Measurements from ENCODE around the gene DCDC2.

Gene DCDC2

DNA sequence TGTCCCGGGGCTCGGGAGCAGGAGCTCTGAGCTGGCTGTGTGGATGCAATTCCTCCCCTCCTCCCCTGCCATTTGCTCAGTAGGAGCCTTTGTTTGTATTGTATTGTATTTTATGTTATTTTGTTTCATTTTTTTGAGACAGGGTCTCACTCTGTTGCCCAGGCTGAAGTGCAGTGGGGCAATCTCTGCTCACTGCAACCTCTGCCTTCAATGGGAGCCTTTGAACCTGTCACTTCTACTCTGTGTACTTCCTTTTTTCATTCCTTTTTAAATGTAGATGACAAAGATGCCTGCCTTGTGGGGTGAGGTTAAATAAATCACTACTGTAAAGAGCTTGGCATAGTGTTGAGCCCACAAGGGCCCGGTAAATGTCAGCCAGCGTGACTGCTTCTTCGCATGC lies 70.6 kb downstream of the DCDC2 start:
- in situ Hi-C loops (cut with MboI; ENCODE audit: low pct_unique_long_range_greater_than_20kb, low sequenced_read_pairs, unreplicated experiment), result no loop called here
- no peak for DNase-seq (ENCODE audit: low spot score)
- TF ChIP-seq, protein P1, sequence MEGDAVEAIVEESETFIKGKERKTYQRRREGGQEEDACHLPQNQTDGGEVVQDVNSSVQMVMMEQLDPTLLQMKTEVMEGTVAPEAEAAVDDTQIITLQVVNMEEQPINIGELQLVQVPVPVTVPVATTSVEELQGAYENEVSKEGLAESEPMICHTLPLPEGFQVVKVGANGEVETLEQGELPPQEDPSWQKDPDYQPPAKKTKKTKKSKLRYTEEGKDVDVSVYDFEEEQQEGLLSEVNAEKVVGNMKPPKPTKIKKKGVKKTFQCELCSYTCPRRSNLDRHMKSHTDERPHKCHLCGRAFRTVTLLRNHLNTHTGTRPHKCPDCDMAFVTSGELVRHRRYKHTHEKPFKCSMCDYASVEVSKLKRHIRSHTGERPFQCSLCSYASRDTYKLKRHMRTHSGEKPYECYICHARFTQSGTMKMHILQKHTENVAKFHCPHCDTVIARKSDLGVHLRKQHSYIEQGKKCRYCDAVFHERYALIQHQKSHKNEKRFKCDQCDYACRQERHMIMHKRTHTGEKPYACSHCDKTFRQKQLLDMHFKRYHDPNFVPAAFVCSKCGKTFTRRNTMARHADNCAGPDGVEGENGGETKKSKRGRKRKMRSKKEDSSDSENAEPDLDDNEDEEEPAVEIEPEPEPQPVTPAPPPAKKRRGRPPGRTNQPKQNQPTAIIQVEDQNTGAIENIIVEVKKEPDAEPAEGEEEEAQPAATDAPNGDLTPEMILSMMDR (IDR thresholded peaks at IDR 0.05; ENCODE audit: extremely low read depth, insufficient read depth, missing control alignments), result no peak

DNA sequence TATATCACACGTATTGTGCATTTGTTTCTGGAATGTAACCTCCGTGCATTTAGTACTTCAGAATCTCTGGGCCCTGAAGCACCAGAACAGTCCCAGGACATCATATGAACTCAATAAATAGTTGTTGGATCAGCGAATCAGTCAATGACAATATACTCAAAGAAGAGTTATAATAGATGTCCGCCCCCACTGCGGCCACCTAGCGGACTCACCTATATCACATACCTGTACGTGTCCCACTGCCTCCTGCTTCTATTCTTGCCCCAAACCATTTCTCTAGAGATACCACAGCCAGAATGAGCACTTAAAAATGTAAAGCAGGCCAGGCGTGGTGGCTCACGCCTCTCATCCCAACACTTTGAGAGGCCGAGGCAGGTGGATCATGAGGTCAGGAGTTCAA lies 73.9 kb downstream of the DCDC2 start:
- DNase-seq (ENCODE audit: low spot score), result no peak
- TF ChIP-seq, protein P1 (IDR thresholded peaks at IDR 0.05; ENCODE audit: extremely low read depth, insufficient read depth, missing control alignments), result no peak
- in situ Hi-C loops (cut with MboI; ENCODE audit: low pct_unique_long_range_greater_than_20kb, low sequenced_read_pairs, unreplicated experiment), result no loop called here

DNA sequence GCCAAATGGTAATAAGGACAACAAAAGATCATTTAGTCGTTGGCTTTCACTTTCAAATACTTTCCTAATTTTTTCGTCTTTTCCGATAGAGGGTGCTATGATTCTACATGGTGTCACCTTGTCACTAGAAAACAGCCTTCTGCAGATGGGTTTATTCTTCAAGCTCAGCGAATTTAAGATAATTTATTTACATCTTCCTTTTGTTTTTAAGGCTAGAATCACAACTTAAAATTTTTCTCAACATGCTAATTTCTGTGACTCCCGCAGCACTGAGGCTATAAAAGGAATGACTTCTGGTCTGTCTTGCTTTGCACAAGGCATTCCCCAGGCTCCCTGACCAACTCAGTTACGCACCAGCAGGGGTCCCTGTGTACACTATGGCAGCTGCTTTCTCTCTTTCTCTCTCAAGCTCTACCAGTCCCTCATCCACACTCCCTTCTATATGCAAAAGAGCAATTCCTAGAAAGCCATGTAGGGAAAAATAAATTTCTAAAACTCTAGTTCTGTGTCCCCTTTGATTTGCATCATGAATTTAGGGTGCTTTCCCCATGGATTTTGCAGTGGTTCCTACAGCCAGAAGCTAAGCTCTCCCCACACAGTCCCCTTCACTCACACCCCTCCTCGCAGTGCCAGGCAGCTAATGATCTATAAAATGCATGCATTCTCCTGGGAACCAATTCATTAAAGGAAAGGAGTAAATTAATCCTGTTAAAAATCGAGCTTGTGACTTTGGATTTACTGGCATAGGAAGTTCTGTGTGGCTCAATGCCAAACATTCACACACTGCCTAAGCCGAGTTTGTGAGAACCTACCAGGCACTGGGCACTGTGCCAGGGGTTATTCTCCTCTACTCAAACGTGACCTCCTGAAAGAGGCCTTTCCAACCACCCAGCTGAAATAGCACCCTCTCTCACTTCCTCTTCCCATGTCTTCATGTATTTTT lies 74.5 kb downstream of the DCDC2 start:
- in situ Hi-C loops (cut with MboI; ENCODE audit: low pct_unique_long_range_greater_than_20kb, low sequenced_read_pairs, unreplicated experiment), result no loop called here
- TF ChIP-seq, protein P1 (IDR thresholded peaks at IDR 0.05; ENCODE audit: extremely low read depth, insufficient read depth, missing control alignments), result peak; percentile 67
- DNase-seq (ENCODE audit: low spot score), result peak; percentile 74

DNA sequence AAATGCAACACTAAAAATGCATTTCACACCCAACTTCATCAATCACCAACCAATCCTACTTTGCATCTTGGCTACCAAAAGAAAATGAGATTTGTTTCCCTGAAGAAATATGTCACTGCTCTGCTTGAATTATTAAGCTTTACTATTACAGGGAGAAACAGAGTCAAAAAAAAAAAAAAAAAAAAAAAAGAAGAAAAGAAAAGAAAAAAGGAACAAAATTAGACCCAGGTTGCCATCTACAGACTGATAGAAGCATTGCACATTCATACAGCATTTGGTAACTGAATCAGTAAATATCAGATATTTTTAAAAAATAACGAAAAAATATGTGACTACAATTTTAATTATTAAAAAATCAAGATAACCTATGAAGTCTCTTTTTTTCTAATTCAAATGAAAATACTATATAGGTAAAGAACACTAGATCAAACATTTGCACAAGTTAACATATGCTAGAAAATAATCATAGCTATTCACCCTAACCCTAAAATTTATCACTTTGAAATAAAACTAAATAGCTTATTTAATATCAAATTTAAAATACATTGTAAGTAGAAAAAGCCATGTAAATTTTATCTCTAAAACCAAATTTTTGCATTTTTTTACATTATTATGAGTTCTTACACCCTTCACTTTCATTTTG lies 83.3 kb downstream of the DCDC2 start:
- in situ Hi-C loops (cut with MboI; ENCODE audit: low pct_unique_long_range_greater_than_20kb, low sequenced_read_pairs, unreplicated experiment), result loop anchor here (25.0 kb wide), 1 partner anchor 212 kb away; no protein-coding TSS in a partner anchor
- peak; percentile 18 for DNase-seq (ENCODE audit: low spot score)
- TF ChIP-seq, protein P1 (IDR thresholded peaks at IDR 0.05; ENCODE audit: extremely low read depth, insufficient read depth, missing control alignments), result peak; percentile 57

DNA sequence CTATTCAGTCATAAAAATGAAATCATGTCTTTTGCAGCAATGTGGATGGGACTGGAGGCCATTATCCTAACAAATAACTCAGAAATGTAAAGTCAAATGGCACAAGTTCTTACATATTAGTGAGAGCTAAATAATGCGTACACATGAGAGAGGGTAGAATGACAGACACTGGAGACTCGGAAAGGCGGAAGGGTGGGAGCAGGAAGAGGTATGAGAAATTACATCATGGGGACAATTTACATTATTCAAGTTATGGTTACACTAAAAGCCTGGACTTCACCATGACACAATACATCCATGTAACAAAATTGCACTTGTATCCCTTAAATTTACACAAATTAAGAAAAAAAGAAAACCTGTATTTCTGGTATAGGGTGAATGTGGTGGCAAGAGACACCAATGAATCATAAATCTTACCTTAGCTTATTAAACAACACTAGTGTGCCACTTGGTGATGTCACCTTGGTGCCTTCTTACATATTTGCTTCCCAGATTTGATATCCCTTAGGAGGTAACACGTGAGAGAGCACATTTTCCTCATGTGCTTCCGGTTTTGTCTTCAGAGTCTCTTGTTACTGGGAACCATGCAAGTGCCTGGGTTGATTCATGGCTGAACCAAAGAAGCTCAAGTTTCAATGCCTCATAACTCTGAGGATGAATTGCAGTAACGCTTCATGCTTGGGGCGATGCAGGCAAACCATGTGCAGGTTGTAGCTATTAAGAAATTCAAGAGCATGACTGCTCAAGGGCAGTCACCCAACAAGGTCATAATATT lies 84.6 kb downstream of the DCDC2 start:
- no peak for DNase-seq (ENCODE audit: low spot score)
- TF ChIP-seq, protein P1 (IDR thresholded peaks at IDR 0.05; ENCODE audit: extremely low read depth, insufficient read depth, missing control alignments), result no peak
- in situ Hi-C loops (cut with MboI; ENCODE audit: low pct_unique_long_range_greater_than_20kb, low sequenced_read_pairs, unreplicated experiment), result loop anchor here (25.0 kb wide), 1 partner anchor 211 kb away; no protein-coding TSS in a partner anchor

DNA sequence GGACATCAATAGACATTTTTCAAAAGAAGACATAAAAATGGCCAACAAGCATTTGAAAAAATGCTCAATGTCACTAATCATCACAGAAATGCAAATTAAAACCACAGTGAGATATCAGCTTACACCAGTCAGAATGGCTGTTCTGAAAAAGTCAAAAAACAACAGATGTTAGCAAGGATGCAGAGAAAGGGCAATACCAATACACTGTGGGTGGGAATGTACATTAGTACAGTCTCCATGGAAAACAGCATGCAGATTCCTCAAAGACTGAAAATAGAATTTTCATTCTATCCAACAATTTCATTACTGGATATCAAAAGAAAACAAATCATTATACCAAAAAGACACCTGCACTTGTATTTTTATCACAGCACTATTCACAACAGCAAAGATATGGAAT lies 85.3 kb downstream of the DCDC2 start:
- in situ Hi-C loops (cut with MboI; ENCODE audit: low pct_unique_long_range_greater_than_20kb, low sequenced_read_pairs, unreplicated experiment), result loop anchor here (25.0 kb wide), 1 partner anchor 210 kb away; no protein-coding TSS in a partner anchor
- TF ChIP-seq, protein P1 (IDR thresholded peaks at IDR 0.05; ENCODE audit: extremely low read depth, insufficient read depth, missing control alignments), result no peak
- DNase-seq (ENCODE audit: low spot score), result no peak

Measured in GM13977 (cell line).